ENCODE data around the gene POU2F3.

DNA sequence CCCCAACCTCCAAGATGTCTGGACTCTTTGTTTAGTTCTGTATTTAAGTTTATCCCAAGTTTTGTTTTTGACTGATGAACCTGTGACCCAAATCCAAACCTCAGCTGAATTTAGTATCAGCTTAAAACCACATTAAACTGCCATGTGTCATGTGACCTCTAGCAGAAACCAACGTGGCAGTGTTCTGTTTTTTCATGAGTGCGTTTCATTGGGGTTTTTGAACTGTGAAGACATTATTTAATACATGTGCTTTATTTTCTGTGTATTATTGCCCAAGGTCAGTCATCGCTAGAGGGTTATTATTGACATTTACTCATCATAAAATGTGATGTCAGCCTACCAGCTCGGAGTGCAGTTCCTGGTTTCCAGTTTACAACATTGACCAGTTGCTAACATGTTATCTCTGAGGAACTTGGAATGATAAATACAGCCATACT is 86.9 kb downstream of the POU2F3 start:
- TF ChIP-seq ZFX (IDR thresholded peaks at IDR 0.05) = no peak
- TF ChIP-seq, protein P1, sequence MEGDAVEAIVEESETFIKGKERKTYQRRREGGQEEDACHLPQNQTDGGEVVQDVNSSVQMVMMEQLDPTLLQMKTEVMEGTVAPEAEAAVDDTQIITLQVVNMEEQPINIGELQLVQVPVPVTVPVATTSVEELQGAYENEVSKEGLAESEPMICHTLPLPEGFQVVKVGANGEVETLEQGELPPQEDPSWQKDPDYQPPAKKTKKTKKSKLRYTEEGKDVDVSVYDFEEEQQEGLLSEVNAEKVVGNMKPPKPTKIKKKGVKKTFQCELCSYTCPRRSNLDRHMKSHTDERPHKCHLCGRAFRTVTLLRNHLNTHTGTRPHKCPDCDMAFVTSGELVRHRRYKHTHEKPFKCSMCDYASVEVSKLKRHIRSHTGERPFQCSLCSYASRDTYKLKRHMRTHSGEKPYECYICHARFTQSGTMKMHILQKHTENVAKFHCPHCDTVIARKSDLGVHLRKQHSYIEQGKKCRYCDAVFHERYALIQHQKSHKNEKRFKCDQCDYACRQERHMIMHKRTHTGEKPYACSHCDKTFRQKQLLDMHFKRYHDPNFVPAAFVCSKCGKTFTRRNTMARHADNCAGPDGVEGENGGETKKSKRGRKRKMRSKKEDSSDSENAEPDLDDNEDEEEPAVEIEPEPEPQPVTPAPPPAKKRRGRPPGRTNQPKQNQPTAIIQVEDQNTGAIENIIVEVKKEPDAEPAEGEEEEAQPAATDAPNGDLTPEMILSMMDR (conservative IDR thresholded peaks at IDR 0.05) = no peak

All from C4-2B (cell line).